HG03457 (cell line): ENCODE measurements around the gene PRR29.

Source experiments
- ATAC-seq: cut with Tn5 transposase; IDR thresholded peaks from one replicate; pipeline ENCODE4 v1.9.1; 2021; ENCODE audit warnings: moderate number of reproducible peaks; ENCODE audit not compliant: unreplicated experiment

The PRR29 gene

DNA sequence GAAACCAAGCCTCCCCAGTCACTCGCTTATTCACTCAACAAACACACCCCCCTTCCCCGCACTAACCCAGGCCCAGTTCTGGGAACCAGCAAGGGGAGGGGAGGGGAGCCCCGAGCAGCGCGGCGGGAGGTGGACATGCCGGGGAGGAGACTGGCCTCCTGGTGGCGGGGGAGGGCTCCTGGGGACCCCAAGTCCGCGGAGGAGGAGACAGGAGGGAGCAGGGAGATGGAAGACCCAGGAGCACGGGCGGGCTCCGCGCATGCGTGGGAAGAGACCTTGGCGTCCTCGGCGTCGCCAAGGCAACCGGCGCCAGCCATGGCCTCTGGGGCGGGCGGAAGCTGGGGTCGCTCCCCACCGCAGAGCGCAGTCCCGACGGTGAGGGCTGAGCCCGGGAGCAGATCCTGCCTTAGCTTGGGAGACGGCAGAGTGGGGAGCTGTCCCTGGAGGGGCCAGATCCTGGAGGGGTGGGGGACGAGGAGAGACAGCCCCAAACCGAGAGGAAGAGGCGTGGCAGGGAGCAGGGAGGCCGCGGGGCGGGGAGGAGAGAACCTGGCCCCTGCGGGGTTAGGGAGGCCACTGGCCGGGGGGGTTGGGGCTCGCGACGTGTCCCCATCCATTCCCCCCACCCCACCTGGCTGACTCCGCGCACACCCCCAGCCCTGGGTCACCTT, at the start of gene PRR29:
Gene PRR29, plus strand, starts transcription at position 302 of the 671 bp plus-strand sequence. Its CDS starts 14 bp downstream, at position 316.
- no peak for ATAC-seq

DNA sequence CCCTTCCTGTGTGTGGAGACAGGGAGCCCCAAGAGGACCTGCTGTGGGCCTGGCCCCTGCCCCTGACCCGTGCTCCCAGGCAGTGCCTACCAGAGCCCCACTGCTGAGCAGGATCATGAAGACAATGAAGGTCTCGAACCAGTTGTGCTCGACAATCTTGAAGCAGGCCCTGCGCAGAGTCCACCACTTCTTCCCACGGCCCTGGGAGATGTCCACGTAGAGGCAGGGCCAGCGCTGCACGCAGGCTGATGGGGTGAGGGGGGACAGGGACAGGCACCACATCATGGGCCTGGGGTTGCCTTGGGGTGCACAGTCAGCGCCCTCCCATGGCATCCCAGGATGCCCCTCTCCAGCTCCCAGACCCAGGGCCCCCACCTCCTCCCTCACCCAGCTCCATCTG, 49.6 kb upstream of the PRR29 start:
- ATAC-seq = no peak

DNA sequence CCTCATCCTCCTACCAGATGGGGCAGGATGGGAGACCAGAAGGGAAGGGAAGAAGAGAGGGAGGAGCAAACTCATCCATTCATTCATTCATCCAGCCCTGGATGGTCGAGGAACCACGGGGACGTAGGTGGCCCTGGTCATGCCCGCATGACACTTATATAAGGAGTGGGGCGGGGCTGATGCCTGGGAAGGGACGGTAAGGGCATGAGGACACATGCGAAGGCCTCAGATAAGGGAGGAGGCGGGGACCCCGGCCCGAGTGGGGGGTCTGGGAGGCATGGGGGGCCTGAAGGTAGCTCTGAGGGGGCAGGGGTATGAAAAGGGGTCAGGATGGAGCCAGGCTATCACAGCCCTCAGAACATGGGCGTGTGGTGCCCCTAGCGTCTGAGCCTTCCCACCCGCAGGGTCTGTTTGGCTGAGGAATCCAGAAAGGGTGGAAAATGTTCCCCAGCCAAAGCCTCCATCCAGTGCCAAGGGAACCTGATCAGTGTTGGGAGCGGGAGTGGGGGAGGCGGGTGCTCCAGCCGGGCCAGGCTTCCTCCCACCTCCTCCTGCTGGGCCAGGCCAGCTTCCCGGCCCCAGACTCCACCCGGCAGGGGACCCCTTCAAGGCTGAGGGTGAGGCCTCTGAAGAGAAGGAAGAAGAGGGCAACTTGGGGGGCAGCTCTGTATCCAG, 48.4 kb upstream of the PRR29 start:
- no peak for ATAC-seq

DNA sequence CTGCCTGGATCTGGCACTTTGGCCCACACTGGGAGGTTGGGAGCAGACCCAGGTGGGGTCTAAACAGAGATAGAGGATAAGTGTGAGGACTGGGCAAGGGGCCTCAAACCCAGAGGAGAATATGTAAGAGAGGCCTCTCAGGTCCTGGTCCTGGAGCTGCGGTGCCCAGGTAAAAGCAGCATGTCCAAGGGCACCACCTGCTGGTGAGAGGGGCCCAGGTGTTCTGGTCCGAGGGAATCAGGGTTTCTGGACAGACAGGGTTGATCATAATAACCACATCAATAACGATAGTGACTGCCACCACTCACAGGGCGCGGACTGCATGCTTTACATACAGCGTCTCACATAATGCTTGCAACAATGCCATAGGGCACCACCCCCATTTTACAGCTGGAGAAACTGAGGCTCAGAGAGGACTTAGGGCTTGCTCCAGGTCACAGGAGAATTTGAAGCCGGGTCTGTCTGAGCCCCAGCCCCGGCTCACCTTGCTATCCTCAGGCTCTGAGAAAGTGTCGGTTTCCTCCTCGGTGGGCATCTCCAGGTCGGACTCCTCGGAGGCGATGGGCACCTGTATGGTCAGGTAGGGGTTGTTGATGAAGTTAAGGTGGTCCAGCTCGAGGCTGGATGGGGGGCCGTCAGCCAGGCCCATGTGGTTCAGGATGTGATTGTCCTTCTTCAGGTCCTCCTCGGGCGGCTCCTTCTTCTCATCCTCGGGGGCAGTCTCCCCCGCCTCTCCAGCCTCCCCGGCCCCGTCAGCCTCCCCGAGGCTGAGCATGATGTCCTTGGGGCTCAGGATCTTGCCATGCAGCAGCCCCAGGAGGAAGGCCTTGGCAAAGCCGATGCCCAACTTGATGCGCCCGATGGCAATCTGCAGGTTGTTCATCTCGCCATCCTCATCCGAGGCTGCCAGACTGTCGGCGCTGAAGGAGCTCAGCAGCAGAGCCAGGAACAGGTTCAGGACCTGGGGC, 46.9 kb upstream of the PRR29 start:
- ATAC-seq = no peak

DNA sequence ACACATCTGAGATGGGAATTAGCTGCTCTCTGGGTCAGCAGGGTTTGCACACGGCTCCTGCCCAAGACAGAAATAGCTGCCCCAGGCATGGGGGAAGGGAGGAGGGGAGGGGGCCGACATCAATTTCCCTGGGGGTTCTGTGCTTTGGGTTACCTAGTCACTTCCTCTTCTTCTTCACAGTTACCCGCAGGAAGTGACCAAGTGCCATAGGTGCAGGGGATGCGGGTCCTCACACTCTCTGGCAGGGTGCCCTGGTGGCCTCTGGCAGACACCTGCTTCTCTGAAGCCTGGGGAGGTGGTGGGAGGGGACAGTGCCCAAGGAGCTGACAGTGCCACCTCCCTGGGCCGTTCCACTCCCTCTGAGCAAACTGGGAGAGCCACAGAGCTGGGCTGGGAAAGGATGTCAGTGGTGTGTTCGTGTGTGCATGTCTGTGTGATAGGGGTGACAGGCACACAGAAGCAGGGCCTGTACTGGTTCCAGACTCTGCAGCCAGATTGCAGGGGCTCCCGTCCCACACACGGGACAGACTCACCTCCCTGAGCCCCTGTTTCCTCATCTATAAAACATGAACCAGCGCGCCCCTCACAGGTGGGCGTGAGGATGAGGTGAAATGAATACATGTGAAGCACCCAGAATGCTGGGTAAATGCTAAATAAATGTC, 43.6 kb upstream of the PRR29 start:
- ATAC-seq = no peak

DNA sequence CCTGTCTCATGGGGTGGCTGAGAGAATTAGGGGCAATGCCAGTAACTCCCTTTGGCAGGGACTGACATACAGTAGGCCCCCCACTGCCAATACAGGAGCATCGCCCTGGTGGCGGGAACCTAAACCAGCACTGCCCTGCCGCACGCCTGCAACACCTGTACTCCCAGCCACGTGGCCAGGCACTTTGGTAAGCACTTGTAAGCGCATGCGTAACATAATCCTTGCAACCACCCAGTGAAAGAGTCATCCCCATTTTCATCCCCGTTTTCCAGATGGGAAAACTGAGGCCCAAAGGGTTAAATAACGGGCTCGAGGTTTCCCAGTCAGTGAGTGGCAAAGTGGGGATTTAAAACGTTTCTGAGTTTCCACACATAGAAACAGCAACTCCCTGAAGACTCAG, 42.9 kb upstream of the PRR29 start:
- ATAC-seq = no peak

DNA sequence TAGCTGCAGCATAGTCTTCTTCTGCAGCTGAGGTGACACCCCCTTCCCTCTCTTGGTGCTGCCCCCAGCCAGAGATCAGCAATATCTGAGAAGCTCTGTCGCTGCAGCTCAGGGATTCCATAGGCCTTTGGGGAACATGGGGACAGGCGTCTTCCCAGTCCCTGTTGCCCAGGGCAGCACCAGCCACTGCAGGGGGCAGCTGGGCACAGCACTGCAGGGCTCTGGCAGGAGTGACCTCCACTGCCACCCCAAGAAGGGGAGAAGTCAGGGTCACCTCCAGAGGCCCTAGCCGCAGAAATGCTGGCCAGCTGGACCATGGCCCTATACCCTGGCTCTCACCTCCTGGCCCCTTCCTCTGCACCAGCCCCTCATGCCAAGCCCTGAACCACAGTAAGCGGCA, 42.4 kb upstream of the PRR29 start:
- ATAC-seq = no peak

DNA sequence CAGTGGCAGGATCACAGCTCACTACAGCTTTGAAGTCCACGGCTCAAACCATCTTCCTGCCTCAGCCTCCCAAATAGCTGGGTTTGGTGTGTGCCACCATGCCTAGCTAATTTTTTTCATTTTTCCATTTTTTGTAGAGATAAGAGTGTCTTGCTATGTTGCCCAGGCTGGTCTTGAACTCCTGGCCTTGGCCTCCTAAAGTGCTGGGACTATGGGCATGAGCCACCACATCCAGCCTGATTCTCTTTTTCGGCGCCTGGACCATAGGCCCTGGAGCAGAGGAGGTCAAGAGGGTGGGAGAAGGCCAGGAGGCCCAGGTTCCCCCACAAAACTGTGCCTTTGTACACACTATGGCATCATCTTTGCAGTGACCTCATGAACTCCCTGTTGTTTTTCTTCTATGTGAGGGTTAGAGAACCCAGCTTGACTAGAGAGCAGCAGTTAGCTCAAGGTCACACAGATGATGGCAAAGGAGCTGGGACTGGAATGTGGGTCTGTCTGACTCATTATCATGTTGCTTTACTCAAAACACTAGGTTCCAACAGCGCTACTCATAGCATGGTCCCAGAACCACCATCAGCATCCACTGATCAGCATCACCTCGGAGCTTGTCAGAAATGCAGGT, 41.7 kb upstream of the PRR29 start:
- ATAC-seq = no peak

DNA sequence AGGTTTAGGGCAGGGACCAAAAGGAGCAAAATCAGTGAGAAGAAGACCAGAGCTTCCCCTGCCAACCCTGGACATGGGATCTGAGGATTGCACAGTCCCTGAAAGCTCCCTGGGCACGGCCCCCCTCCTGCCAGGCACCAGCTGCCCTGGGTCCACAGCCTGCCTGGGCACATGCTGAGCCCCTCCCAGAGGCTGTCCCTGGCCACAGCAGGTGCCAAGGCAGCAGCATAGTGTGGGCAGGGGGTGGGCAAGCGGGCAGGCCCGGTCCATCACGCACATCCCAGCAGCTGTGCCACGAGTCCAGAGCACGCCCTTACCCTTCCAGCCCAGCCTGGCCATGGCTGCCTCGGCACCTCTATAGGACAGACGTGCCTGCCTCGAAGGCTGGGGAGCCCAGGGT, 38.1 kb upstream of the PRR29 start:
- no peak for ATAC-seq

DNA sequence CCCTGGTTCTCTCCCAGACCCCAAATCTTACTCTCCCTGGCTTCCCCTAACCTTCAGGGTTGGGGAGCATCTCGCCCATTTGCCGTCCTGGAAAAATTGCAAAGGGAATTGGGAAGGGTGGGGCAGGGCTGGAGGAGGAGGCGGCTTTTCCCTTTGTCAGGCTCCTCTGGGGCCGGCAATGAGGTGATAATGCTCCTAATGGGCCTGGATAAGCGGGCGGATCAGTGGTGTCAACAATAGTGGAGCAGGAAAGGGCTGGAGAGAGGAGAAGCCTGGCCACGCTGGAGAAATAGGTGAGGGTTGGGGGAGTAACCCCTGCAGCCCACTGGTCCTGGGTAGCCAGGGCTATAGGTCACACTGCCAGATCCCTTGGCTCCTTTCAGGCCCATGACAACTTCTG, 37.7 kb upstream of the PRR29 start:
- no peak for ATAC-seq

DNA sequence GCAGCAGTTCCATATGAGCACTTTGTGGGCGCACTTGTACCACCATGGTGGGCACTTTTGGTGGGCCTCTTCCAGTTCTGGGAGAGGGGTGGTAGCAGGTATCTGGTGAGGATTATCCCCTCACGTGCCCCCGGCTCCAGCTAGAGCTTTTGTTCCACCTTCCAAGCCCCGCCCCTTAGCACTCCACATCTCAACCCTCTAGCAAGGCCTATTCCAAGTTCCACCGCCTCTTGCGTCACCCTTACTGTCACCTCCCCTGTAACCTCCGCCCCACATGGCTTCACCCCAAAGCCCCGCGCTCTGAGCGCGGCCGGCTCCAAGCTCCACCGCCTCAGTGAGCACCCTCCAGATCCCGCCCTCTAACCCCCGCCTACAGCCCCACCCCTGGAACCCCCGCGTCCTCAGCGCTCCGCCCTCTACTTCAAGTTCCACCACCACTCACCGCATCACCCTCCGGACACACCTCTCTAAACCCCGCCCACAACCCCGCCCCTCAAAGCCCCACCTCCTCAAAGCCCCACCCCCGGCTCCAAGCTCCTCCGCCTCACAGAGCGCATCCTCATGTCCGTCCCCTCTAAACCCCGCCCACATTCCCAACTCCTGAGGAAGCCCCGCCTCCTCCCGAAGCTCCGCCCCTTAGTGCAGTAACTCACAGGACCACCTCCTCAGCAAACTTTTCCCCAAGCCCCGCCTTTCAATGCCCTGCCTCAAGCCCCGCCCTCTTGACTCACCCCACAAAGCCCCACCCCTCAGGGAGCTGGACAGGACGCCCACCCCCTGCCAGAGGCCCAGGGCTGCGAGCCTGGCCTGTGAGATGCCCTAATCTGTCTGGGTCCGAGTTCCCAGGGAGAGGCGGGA, 36.6 kb upstream of the PRR29 start:
- no peak for ATAC-seq

DNA sequence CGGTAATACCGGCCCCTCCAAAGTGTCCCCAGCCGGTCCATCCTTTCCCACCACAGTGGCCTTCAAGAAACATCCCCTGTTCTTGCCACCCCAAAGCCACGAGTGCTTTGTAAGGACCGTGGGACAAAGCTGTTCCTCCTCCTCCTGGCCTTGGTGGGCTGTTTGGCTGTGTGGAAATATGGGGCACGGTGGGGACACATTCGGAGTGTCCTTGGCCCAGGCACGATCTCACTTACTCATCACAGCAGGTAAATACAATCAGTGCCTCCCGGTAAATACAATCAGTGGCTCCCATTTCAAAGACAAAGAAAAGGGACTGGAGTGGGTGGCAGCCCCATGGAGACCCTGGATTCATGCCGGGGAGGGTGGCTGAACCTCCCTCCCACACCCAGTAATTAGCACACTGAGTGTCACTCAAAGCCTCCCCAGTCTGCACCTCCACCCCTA, 35.8 kb upstream of the PRR29 start:
- no peak for ATAC-seq

DNA sequence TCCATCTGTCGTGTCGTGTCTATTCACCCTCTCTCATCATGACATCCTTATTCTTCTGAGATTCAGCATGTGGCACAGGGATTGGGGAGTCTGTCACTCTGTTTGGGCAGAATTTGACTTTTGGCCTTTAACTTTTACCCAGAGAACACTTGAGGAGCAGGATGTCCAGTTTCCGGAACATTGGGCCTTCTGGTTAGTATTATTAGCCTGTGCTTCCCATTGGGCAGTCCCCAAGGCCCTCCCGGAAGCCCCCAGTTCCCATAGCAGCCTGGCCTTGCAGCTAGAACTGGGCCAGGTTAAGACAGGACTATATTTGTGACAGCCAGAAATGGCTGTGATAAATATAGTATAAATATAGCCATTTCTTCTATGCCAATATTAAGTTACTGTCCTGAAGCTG, 35.0 kb upstream of the PRR29 start:
- no peak for ATAC-seq

DNA sequence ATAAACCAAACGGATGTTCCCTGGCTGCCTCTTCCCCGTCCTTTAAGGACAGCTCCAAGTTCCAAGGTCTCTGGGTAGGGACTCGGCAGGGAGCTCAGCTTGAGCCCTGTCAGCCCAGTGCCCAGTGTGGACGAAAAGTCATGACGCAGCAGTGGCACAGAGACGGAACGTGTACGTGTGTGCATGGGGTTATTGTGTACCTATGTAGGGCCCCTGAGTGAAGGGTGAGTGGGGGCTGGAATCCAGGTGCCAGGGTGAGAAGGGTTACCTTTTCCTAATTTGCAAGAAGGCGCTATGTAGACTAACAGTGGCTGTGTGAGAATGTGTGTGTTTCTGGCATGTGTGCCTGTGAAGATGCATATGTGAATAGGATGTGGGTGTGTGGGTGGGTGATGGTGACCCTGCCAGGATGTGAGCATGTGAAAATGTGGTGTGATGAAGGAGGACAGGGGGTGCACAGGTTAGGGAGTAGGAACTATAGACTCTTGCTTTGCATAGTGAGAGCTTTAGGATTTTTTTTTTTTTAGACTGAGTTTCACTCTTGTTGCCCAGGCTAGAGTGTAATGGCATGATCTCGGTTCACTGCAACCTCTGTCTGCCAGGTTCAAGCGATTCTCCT, 31.4 kb upstream of the PRR29 start:
- ATAC-seq = no peak

DNA sequence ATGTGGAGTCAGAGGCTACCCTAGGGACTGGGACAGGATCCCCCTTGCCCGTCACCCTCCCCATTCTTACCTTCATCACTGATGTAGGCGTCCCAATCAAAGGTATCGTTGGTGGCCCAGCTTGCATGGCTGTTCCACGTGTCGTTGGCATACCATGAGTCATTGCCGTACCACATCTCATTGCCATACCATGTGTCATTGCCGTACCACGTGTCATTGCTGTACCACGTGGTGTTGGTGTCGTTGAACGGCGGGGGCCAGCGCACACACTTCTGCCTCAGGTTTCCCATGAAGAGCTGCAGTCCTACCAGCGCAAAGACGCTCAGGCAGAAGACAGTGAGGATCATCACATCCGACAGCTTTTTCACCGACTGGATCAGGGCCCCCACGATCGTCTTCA, 30.2 kb upstream of the PRR29 start:
- no peak for ATAC-seq

DNA sequence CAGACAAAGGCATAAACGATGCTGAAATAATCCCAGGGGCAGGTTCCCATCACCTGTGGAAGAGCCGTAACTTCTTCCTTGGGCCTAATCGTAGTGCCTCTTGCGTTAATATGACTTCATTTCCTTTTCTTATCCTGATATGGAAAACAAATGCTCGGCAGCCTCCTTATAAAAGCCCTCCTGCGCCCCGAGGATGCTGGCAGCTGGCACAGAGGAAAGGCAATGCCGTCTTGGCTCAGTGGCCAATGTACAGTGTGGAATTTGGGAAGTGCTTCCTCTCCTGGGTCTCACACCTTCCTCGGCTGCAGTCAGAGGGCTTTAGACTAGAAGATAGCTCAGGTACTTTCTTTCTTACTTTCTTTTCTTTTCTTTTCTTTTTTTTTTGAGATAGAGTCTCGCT, 28.9 kb upstream of the PRR29 start:
- ATAC-seq = no peak

DNA sequence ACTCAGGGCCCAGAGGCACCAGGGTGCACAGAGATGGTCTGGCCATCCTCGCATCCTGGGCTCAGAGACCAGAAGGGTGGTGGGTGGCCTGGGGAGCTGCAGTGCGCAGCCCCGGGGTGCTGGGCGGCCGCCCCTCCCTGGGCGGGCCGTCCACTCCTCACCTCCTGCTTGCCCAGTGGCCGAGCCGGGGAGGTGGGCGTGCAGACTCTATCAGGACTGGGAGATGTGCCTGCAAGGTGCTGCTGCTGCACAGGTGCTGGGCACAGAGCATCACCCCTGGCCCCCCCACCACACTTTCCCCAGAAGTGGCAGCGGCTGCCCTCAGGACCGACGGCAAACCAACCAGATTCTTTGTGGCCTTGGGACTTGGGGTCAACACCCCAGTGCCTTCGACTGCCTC, 25.4 kb upstream of the PRR29 start, which contains the start of gene SCN4A:
Gene SCN4A, minus strand, starts transcription at position 123 of the 400 bp plus-strand sequence. Its CDS starts 77 bp downstream, at position 46.
- no peak for ATAC-seq

DNA sequence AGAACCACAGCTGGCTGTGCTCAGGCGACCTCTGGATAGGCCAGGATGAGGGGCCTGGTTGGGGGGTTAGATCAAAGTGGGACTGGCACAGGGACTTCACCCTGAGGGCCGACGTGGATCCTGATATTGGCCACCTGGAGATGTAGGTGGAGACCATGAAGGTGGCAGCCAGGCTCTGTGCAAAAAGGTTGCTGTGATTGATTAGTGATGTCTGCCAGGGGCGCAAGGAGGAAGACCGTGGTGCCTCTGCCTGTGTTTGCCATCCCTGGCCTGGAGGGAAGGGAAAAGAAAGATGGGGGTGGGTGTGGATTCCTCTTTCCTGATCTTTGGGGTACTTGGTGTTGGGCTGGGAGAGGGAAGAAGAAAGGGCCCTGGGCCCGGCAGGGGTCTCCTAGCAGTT, 24.9 kb upstream of the PRR29 start:
- no peak for ATAC-seq

DNA sequence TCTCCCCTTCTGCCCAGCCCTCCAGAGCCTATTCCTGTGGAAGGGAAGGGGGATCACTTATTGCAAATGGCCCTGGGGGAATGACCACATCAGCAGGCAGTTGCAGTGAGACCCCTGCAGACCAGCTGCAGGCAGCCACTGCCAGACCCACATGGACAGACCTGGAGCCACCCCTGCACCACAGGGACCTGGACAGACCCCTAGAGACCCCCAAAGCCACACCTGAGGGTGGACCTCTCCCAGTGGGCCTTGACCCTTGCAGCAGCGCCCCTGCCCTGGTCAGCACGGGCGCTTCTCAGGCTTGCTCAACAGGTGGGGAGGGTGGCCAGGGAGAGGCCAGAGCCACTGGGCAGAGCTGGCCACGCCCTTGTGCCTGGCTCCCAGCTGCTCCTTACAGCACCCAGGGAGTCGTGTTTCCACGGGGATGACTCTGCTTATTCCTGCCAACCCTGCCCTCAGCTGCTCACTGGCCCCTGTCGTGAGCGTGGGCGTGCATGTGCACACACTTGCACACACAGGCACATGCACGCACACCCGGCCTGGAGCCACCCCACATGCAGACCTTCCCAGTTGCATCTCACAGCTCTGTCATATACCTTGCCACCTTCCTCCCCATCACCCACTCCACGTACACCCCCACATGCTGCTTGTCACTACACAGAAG, 24.1 kb upstream of the PRR29 start:
- no peak for ATAC-seq
